CD4-positive, alpha-beta T cell (primary cell): ENCODE data around the gene RNF20. TPM values are rescaled to one million over a fixed set of nuclear protein-coding genes. Genes with fewer than 3 reads are reported as not detected.

Experiments
- ATAC-seq: fragments of 200-7000 bp; cut with Tn5 transposase; one replicate; pipeline ENCODE4 v1.10.0; 2022; ENCODE audit warnings: mild to moderate bottlenecking; ENCODE audit not compliant: poor library complexity
- CTCF ChIA-PET: fragments of 350-600 bp; sonication (Branson Sonifier 250); formaldehyde crosslinking; loops from one replicate; lab custom pipeline; 2021; ENCODE audit warnings: antibody characterized with exemption, inconsistent platforms; lab: Charles Lee
- POLR2A ChIA-PET: fragments of 350-600 bp; sonication (Branson Sonifier 250); formaldehyde crosslinking; loops from one replicate; lab custom pipeline; 2021; ENCODE audit warnings: antibody characterized with exemption, inconsistent platforms; lab: Charles Lee
- DNase-seq, 14 experiments: peaks; one replicate each; pipeline ENCODE4 v3.0.0-alpha.2; 2013 to 2020; ENCODE audit warnings: mixed read lengths in 2 of 14
- H3K27ac ChIP-seq, 2 donors: one replicate each; pipeline versions ENCODE4 v1.5.1 to v1.7.0; 2013; ENCODE audit warnings: low read length in 2 of 2, low read depth in 1 of 2, mild to moderate bottlenecking in 1 of 2
- H3K27me3 ChIP-seq, 2 experiments: 1 replicate in 1 of 2; 2 replicates in 1 of 2; pipeline versions ENCODE4 v1.6.1 to v1.7.0; 2013; ENCODE audit warnings: low read length in 2 of 2, control low read depth in 1 of 2, mild to moderate bottlenecking in 1 of 2, moderate library complexity in 1 of 2; ENCODE audit not compliant: insufficient read depth in 2 of 2, control insufficient read depth in 1 of 2
- H3K36me3 ChIP-seq: one replicate; pipeline ENCODE4 v1.6.1; 2013; ENCODE audit warnings: low read length, control low read depth; ENCODE audit not compliant: insufficient read depth
- H3K4me1 ChIP-seq: one replicate; pipeline ENCODE4 v1.6.1; 2013; ENCODE audit warnings: low read length, control low read depth; ENCODE audit not compliant: insufficient read depth
- H3K4me3 ChIP-seq: one replicate; pipeline ENCODE4 v1.5.1; 2013; ENCODE audit warnings: mild to moderate bottlenecking, low read length, moderate library complexity
- H3K9me3 ChIP-seq, 2 experiments: 1 replicate in 1 of 2; 2 replicates in 1 of 2; pipeline versions ENCODE4 v1.6.1 to v1.7.0; 2013; ENCODE audit warnings: low read length in 2 of 2, mild to moderate bottlenecking in 2 of 2, control low read depth in 1 of 2, moderate library complexity in 1 of 2; ENCODE audit not compliant: control insufficient read depth in 1 of 2, insufficient read depth in 1 of 2
- H3K27ac Mint-ChIP-seq: one replicate; pipeline ENCODE4 v1.8.0; 2020; ENCODE audit warnings: mixed read lengths
- H3K27me3 Mint-ChIP-seq: one replicate; pipeline ENCODE4 v1.8.0; 2021; ENCODE audit warnings: mixed read lengths
- H3K36me3 Mint-ChIP-seq: one replicate; pipeline ENCODE4 v1.8.0; 2021; ENCODE audit warnings: low read depth, mixed read lengths
- H3K4me1 Mint-ChIP-seq: one replicate; pipeline ENCODE4 v1.8.0; 2021; ENCODE audit warnings: low read depth, mixed read lengths
- H3K4me3 Mint-ChIP-seq: one replicate; pipeline ENCODE4 v1.8.0; 2020; ENCODE audit warnings: mild to moderate bottlenecking, mixed read lengths
- H3K9me3 Mint-ChIP-seq: one replicate; pipeline ENCODE4 v1.8.0; 2020; ENCODE audit warnings: mixed read lengths
- intact Hi-C, 2 experiments: fragments of 100-400 bp; cut with DNase I in 1 of 2; cut with micrococcal nuclease in 1 of 2; formaldehyde crosslinking; loops; one replicate each; pipeline versions ENCODE4 v1.15.1 to v1.9.0; 2023 to 2025; cut with DNase I, micrococcal nuclease
- total RNA-seq, 174 experiments: library from RNA in 2 of 174; stranded (reverse) in 2 of 174; gene quantifications; one replicate each; pipeline ENCODE4 v1.2.3 and lab custom pipeline; 2021 to 2026
- TF ChIP-seq, protein P1 (sequence below): fragments of 200-600 bp; IDR thresholded peaks from one replicate; pipeline ENCODE4 v1.8.0; 2022; ENCODE audit warnings: antibody characterized with exemption, mild to moderate bottlenecking

RNF20 gene
- total RNA-seq, 2 experiments from 2014 or later, result 26.9 to 27.6 TPM

GRCh38 chr9:101605547-101605946, 71.9 kb downstream of the RNF20 start:
- ChIA-PET CTCF (no interaction called here), POLR2A (no interaction called here)
- peaks cover 2 to 4% of the 10 kb centered on the region in 2 experiments for H3K27me3 ChIP-seq
- ATAC-seq (no peak), DNase-seq (no peak)
- H3K4me1 Mint-ChIP-seq, result peaks cover 5% of the 10 kb centered on the region
- intact Hi-C loops, result no loop called here
- no peaks in the 10 kb centered on the region for H3K36me3 ChIP-seq
- peaks cover 3% of the 10 kb centered on the region for H3K4me1 ChIP-seq
- H3K36me3 Mint-ChIP-seq, result no peaks in the 10 kb centered on the region
- H3K4me3 ChIP-seq, result no peak overlapping the region
- no peaks in the 10 kb centered on the region for H3K9me3 ChIP-seq
- no peaks in the 10 kb centered on the region for H3K9me3 Mint-ChIP-seq
- H3K27ac ChIP-seq, result no peak overlapping the region
- peaks cover 15% of the 10 kb centered on the region for H3K27me3 Mint-ChIP-seq
- H3K27ac Mint-ChIP-seq, result no peak overlapping the region
- no peak overlapping the region for H3K4me3 Mint-ChIP-seq
- TF ChIP-seq, protein P1, sequence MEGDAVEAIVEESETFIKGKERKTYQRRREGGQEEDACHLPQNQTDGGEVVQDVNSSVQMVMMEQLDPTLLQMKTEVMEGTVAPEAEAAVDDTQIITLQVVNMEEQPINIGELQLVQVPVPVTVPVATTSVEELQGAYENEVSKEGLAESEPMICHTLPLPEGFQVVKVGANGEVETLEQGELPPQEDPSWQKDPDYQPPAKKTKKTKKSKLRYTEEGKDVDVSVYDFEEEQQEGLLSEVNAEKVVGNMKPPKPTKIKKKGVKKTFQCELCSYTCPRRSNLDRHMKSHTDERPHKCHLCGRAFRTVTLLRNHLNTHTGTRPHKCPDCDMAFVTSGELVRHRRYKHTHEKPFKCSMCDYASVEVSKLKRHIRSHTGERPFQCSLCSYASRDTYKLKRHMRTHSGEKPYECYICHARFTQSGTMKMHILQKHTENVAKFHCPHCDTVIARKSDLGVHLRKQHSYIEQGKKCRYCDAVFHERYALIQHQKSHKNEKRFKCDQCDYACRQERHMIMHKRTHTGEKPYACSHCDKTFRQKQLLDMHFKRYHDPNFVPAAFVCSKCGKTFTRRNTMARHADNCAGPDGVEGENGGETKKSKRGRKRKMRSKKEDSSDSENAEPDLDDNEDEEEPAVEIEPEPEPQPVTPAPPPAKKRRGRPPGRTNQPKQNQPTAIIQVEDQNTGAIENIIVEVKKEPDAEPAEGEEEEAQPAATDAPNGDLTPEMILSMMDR, result no peak

Other genes starting within 250 kb of the RNF20 start
- not detected for gene BAAT, start 148.8 kb upstream of the RNF20 start, total RNA-seq
- gene MRPL50, start 135.2 kb upstream of the RNF20 start, total RNA-seq, result 1 to 10 TPM; 5.9 to 6.1 TPM
- gene ZNF189, start 135.0 kb upstream of the RNF20 start, total RNA-seq, result 1 to 10 TPM; 5.0 to 5.3 TPM
- gene ALDOB, start 98.1 kb upstream of the RNF20 start, total RNA-seq, result not detected
- gene PPP3R2, start 61.1 kb downstream of the RNF20 start, total RNA-seq, result not detected
- gene GRIN3A, start 204.8 kb downstream of the RNF20 start, total RNA-seq, result under 1 TPM in 1 of 2 experiments, not detected in 1; 0.03 TPM